ENCODE results near the gene ADAMTSL5. TPM values are rescaled to one million over a fixed set of nuclear protein-coding genes. Genes with fewer than 3 reads are reported as not detected.
A peak's percentile ranks its signal among the peaks of the same experiment; 100 is the strongest.

ADAMTSL5 gene
- total RNA-seq, 1 experiment from 2014 or later, result 23.9 TPM

- Mint-ChIP-seq H3K4me1 (ENCODE audit: low read depth, unreplicated experiment) (no peaks in the 10 kb centered on the region), H3K27ac (ENCODE audit: unreplicated experiment) (no peak overlapping the region), H3K4me3 (ENCODE audit: unreplicated experiment) (no peak overlapping the region), H3K36me3 (ENCODE audit: insufficient read depth, unreplicated experiment) (peaks cover 40% of the 10 kb centered on the region), H3K9me3 (ENCODE audit: unreplicated experiment) (no peaks in the 10 kb centered on the region), H3K27me3 (ENCODE audit: insufficient read depth, unreplicated experiment) (no peaks in the 10 kb centered on the region)
- H3K27me3 ChIP-seq (replicated peaks; ENCODE audit: control insufficient read depth, insufficient read depth, low read length), result no peaks in the 10 kb centered on the region
- ChIA-PET CTCF (no interaction called here), POLR2A (interaction anchor here (0.6 kb wide), 1 partner anchor 967 kb away, joined by 3 read pairs; no protein-coding TSS in a partner anchor)
- no peak overlapping the region for H3K4me3 ChIP-seq (ENCODE audit: low read depth, low read length)
- TF ChIP-seq CTCF (IDR thresholded peaks at IDR 0.05; ENCODE audit: insufficient read depth in 1 of 2, low read depth in 1 of 2, low read length in 1 of 2, severe bottlenecking in 1 of 2, unreplicated experiment in 1 of 2), result no peak
- H3K36me3 ChIP-seq (ENCODE audit: control insufficient read depth, insufficient read depth, low read length), result no peaks in the 10 kb centered on the region; the same call in 1 of the 2 replicates
- H3K4me1 ChIP-seq, result no peaks in the 10 kb centered on the region
- intact Hi-C loops (cut with micrococcal nuclease; ENCODE audit: unreplicated experiment), result no loop called here
- BruUV-seq (replicated peaks), result no TSS peak
- DNase-seq, result no peak
- no peaks in the 10 kb centered on the region for H3K9me3 ChIP-seq
These were observed 56.5 kb downstream of the ADAMTSL5 start for GRCh38 chr19:1456121-1456900.

- CTCF ChIA-PET, result no interaction called here
- no peaks in the 10 kb centered on the region for H3K4me1 Mint-ChIP-seq (ENCODE audit: low read depth, unreplicated experiment)
- intact Hi-C loops (cut with micrococcal nuclease; ENCODE audit: unreplicated experiment), result no loop called here
- H3K4me3 Mint-ChIP-seq (ENCODE audit: unreplicated experiment), result no peak overlapping the region
- Histone ChIP-seq H3K36me3 (ENCODE audit: control insufficient read depth, insufficient read depth, low read length) (no peaks in the 10 kb centered on the region; the same call in 1 of the 2 replicates), H3K27me3 (replicated peaks; ENCODE audit: control insufficient read depth, insufficient read depth, low read length) (no peaks in the 10 kb centered on the region), H3K9me3 (no peaks in the 10 kb centered on the region), H3K4me3 (ENCODE audit: low read depth, low read length) (no peak overlapping the region), H3K4me1 (no peaks in the 10 kb centered on the region)
- peaks cover 4% of the 10 kb centered on the region for H3K27me3 Mint-ChIP-seq (ENCODE audit: insufficient read depth, unreplicated experiment)
- H3K9me3 Mint-ChIP-seq (ENCODE audit: unreplicated experiment), result no peaks in the 10 kb centered on the region
- TF ChIP-seq CTCF (IDR thresholded peaks at IDR 0.05; ENCODE audit: insufficient read depth in 1 of 2, low read depth in 1 of 2, low read length in 1 of 2, severe bottlenecking in 1 of 2, unreplicated experiment in 1 of 2), result no peak
- POLR2A ChIA-PET, result interaction anchor here (0.5 kb wide), 1 partner anchor 154 kb away, joined by 3 read pairs; no protein-coding TSS in a partner anchor
- H3K36me3 Mint-ChIP-seq (ENCODE audit: insufficient read depth, unreplicated experiment), result peaks cover 46% of the 10 kb centered on the region
- BruUV-seq (replicated peaks), result no TSS peak
- H3K27ac Mint-ChIP-seq (ENCODE audit: unreplicated experiment), result no peak overlapping the region
- DNase-seq, result peak; percentile 64 to 74
These were observed 57.3 kb downstream of the ADAMTSL5 start for GRCh38 chr19:1455336-1456120.

Other genes starting within 250 kb of the ADAMTSL5 start
- gene CIRBP, start 243.7 kb downstream of the ADAMTSL5 start, total RNA-seq (2022), result 289 and 331 TPM in 2 replicates
- 51.0 and 56.3 TPM in 2 replicates for gene FAM174C, start 237.5 kb downstream of the ADAMTSL5 start, total RNA-seq (2022)
- gene EFNA2, start 227.1 kb downstream of the ADAMTSL5 start, total RNA-seq (2022), result 18.6 and 20.6 TPM in 2 replicates
- 111 and 114 TPM in 2 replicates for gene NDUFS7, start 129.1 kb downstream of the ADAMTSL5 start, total RNA-seq (2022)
- 67.3 and 75.7 TPM in 2 replicates for gene GAMT, start 111.5 kb downstream of the ADAMTSL5 start, total RNA-seq (2022)
- gene DAZAP1, start 105.4 kb downstream of the ADAMTSL5 start, total RNA-seq (2022), result 165 and 180 TPM in 2 replicates
- 1,192 and 1,341 TPM in 2 replicates for gene RPS15, start 74.6 kb downstream of the ADAMTSL5 start, total RNA-seq (2022)
- 9.5 and 11.3 TPM in 2 replicates for gene APC2, start 62.9 kb downstream of the ADAMTSL5 start, total RNA-seq (2022)
- 41.9 and 45.4 TPM in 2 replicates for gene C19orf25, start 33.8 kb downstream of the ADAMTSL5 start, total RNA-seq (2022)
- gene PCSK4, start 22.7 kb downstream of the ADAMTSL5 start, total RNA-seq (2022), result 6.4 and 9.8 TPM in 2 replicates
- 50.2 and 61.5 TPM in 2 replicates for gene REEP6, start 21.8 kb downstream of the ADAMTSL5 start, total RNA-seq (2022)
- gene PLK5, start 11.1 kb upstream of the ADAMTSL5 start, total RNA-seq (2022), result 0.19 TPM in 1 of 2 replicates, not detected in the other
- gene MEX3D, start 55.3 kb upstream of the ADAMTSL5 start, total RNA-seq (2022), result 50.6 and 52.1 TPM in 2 replicates
- gene MBD3, start 79.8 kb upstream of the ADAMTSL5 start, total RNA-seq (2022), result 89.3 and 95.3 TPM in 2 replicates
- gene UQCR11, start 92.4 kb upstream of the ADAMTSL5 start, total RNA-seq (2022), result 222 and 238 TPM in 2 replicates
- 147 and 162 TPM in 2 replicates for gene TCF3, start 139.6 kb upstream of the ADAMTSL5 start, total RNA-seq (2022)
- gene ONECUT3, start 240.5 kb upstream of the ADAMTSL5 start, total RNA-seq (2022), result not detected in 2 replicates